GM12872 (cell line): ENCODE measurements around the gene SAFB.

ENCODE experiments used
- CTCF ChIP-seq: IDR thresholded peaks from 3 replicates; pipeline ENCODE4 v1.5.1; 2011; ENCODE audit warnings: low read depth, mild to moderate bottlenecking, low read length, moderate library complexity; ENCODE audit not compliant: insufficient read depth

The SAFB gene

GRCh38 chr19:5624018-5624663 lies 1.3 kb downstream of the SAFB start:
- TF ChIP-seq CTCF: no peak

- TF ChIP-seq CTCF: no peak
Measured at GRCh38 chr19:5624741-5625278, 1.9 kb downstream of the SAFB start.

- no peak for TF ChIP-seq CTCF
Measured at GRCh38 chr19:5625641-5626040, 2.8 kb downstream of the SAFB start.

- TF ChIP-seq CTCF: no peak
Measured at GRCh38 chr19:5627395-5627904, 4.6 kb downstream of the SAFB start.

- TF ChIP-seq CTCF: no peak
Measured at GRCh38 chr19:5628461-5628860, 5.6 kb downstream of the SAFB start.

GRCh38 chr19:5628919-5629481 lies 6.1 kb downstream of the SAFB start:
- no peak for TF ChIP-seq CTCF

- no peak for TF ChIP-seq CTCF
Measured at GRCh38 chr19:5631567-5632240, 8.8 kb downstream of the SAFB start.
